ENCODE data around the gene LGI4. TPM values are rescaled to one million over a fixed set of nuclear protein-coding genes. Genes with fewer than 3 reads are reported as not detected.
"Not testable (repeated sequence)": the region's sequence is repeated elsewhere in the genome, so short reads cannot be mapped to it uniquely, and the experiment has no call there.

LGI4 gene
- total RNA-seq, 1 donor, result 0.09 TPM

DNA sequence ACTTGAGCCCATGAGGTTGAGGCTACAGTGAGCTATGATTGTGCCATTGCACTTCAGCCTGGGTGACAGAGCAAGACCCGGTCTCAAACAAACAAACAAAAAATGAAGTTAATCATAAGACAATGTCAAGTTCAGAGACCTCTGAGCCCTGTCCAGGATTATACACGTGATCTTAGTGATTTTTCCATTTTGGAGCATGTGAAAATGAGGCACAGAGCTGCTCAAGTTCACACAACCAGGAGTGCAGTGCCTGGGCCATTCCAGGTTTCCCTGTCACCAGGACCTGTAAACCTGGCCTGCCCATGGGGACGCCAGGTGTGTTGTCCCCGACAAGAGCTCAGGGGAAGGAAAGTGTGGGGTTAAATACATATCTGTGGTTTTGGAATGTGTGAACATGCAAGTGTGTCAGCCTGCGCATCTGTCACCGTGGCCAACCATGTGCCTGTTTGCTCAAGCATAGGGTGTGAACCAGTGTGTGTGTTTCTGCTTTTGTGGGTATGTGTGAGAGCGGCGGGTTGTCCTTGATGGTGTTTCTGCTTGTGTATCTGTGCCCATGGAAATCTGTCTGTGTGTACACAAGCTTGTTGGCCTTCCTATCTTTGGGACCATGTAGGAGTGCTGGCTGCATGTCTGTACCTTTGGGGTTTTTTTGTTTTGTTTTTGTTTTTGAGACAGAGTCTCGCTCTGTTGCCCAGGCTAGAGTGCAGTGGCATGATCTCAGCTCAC lies 2.3 kb upstream of the LGI4 start:
- H3K4me3 ChIP-seq (ENCODE audit: low read depth, low read length), result no peak overlapping the region
- DNase-seq (ENCODE audit: low read depth), result no peak
- TF ChIP-seq, protein P1, sequence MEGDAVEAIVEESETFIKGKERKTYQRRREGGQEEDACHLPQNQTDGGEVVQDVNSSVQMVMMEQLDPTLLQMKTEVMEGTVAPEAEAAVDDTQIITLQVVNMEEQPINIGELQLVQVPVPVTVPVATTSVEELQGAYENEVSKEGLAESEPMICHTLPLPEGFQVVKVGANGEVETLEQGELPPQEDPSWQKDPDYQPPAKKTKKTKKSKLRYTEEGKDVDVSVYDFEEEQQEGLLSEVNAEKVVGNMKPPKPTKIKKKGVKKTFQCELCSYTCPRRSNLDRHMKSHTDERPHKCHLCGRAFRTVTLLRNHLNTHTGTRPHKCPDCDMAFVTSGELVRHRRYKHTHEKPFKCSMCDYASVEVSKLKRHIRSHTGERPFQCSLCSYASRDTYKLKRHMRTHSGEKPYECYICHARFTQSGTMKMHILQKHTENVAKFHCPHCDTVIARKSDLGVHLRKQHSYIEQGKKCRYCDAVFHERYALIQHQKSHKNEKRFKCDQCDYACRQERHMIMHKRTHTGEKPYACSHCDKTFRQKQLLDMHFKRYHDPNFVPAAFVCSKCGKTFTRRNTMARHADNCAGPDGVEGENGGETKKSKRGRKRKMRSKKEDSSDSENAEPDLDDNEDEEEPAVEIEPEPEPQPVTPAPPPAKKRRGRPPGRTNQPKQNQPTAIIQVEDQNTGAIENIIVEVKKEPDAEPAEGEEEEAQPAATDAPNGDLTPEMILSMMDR (IDR thresholded peaks at IDR 0.05; ENCODE audit: insufficient read depth, low read length), result no peak

DNA sequence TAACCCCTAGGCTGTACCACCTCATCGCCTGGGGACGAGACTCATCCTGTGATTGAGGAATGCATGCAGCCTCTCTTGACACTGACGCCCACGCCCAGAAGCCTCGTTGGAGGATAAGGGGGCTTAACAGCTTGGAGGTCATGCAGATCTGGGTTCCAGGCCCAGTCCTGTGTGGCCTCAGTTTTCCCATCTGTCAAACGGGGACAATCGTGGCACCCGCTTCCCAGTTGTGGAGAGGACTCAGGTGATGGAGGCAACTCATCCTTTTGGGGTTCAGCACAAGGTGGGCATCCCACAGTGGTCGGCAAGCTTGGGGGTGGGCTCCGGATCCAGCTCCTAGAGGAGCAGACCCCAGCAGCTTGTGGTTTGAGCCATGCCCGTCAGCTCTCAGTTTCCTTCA lies 1.4 kb upstream of the LGI4 start:
- DNase-seq (ENCODE audit: low read depth), result no peak
- no peak overlapping the region for H3K4me3 ChIP-seq (ENCODE audit: low read depth, low read length)
- TF ChIP-seq, protein P1 (IDR thresholded peaks at IDR 0.05; ENCODE audit: insufficient read depth, low read length), result no peak

DNA sequence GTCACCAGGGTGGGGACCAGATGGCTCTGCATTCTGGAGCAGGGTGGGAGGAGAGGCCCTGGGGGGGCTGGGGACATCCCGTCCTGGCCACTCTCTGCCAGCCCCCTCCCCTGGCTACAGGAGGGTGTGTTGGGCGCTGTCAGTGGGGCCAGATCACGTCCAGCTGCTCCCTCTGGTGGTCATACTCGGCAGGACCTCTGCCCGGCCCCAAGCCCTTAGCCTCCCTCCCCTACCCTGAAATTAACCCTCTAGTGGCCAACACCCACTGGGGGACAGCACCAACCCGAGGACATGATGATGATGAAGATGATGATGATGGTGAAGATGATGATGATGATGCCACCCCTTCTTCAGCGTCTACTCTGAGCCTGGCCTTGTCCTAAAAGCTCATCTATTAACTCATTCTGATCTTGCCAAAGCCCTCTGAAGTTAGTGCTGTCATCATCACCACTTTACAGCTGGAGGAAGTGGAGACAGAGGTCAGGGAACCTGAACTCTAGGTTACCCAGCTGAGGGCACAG lies 590 bp upstream of the LGI4 start:
- TF ChIP-seq, protein P1 (IDR thresholded peaks at IDR 0.05; ENCODE audit: insufficient read depth, low read length), result peak; percentile 88
- no peak overlapping the region for H3K4me3 ChIP-seq (ENCODE audit: low read depth, low read length)
- DNase-seq (ENCODE audit: low read depth), result peak; percentile 65

DNA sequence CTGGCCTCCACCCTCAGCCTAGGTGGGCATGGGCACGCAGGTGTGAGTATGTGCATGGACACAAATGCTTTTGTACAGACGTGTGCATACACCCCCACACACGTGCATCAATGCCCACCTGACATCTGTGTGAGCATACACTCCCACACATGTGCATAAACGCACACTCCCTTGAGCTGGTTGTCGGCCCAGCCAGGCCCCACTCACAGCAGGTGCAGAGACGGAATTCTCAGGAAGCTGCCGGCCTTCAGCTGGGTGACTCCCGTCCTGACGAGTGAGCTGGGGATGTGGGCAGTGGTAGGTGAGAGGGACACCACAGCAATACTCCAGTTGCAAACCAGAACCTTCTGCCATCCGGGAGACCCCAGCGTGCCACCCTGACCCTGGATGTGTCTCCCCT lies 1.0 kb downstream of the LGI4 start:
- no peak for DNase-seq (ENCODE audit: low read depth)
- no peak overlapping the region for H3K4me3 ChIP-seq (ENCODE audit: low read depth, low read length)
- TF ChIP-seq, protein P1 (IDR thresholded peaks at IDR 0.05; ENCODE audit: insufficient read depth, low read length), result no peak

DNA sequence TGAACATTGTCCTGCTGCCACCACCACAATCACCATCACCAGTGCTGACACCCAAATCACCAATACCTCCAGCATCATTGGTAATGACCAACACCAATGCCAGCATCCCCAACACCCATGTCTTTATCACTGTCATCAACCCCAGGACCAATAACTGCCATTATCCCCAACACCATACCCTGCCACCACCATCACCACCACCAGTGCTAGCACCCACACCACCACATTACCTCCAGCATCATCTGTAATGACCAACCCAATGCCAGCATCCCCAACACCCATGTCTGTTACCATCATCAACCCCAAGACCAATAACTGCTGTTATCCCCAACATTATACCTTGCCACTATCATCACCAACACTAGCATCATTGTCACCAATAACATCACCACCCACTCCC lies 2.6 kb downstream of the LGI4 start:
- DNase-seq (ENCODE audit: low read depth), result no peak
- TF ChIP-seq, protein P1 (IDR thresholded peaks at IDR 0.05; ENCODE audit: insufficient read depth, low read length), result no peak
- no peak overlapping the region for H3K4me3 ChIP-seq (ENCODE audit: low read depth, low read length)

DNA sequence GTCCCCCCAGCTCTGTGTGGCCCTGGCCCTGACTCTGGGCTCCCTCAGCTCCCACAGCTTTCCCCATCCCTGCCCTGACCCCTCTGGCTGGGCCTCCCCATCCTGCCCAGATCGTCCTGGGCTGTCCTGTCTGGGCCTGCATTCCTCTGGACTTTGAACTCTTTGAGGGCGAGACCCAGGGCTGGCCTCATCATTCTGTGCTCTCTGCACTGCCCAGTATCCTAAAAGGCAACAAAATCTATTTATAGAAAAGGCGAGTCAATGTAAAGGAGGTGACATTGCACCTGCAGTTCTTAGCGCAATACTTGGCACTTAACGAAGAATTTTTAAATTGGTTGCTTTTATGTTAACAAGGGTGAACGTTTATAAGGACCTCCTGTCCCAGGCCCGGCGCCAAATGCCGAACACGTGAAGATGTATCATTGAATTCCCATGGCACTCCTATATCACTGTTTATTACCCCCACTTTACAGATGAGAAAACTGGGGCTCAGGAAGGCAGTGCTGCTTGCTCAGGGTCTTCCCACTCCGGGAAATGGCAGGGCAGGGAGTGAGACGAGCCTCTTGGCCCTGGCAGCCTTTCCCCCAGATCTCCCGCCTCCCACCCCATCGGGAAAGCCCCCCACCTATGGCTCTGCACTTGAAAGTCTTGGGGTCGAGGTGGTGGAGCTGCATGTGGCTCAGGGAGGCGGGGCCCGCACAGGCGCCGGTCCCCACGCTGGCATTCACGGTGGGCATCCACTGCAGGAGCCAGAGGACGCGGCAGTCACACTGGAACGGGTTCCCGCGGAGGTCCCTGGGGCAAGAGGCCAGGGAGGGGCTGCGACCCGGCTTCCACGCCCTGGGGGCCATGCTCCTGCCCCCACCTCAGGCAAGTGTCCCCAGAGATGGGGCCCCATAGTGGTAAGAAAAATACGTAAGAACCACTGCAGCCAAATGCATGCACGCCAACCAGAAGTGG lies 3.8 kb downstream of the LGI4 start:
- TF ChIP-seq, protein P1 (IDR thresholded peaks at IDR 0.05; ENCODE audit: insufficient read depth, low read length), result no peak
- no peak overlapping the region for H3K4me3 ChIP-seq (ENCODE audit: low read depth, low read length)
- DNase-seq (ENCODE audit: low read depth), result no peak

DNA sequence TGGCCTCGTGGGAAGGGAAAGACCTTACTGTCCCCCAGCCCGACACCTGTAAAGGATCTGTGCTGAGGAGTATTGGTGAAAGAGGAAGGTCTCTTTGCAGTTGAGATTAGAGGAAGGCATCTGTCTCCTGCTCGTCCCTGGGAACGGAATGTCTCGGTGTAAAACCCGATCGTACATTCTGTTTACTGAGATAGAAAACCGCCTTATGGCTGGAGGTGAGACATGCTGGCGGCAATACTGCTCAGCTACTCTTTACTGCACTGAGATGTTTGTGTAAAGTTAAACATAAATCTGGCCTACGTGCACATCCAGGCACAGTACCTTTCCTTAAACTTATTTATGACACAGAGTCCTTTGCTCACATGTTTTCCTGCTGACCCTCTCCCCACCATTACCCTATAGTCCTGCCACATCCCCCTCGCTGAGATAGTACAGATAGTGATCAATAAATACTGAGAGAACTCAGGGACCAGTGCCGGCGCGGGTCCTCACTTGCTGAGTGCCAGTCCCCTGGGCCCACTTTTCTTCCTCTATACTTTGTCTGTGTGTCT lies 5.1 kb downstream of the LGI4 start:
- not testable (repeated sequence) for H3K4me3 ChIP-seq (ENCODE audit: low read depth, low read length); DNase-seq (ENCODE audit: low read depth)
